GM18507 (cell line): ENCODE results near the gene SEC14L5.
A peak's percentile ranks its signal among the peaks of the same experiment; 100 is the strongest.
"Not testable (repeated sequence)": the region's sequence is repeated elsewhere in the genome, so short reads cannot be mapped to it uniquely, and the experiment has no call there.

Experiments
- DNase-seq: peaks from one replicate; pipeline ENCODE4 v3.0.0; 2011; ENCODE audit warnings: low read depth; ENCODE audit not compliant: insufficient read length; ENCODE audit errors: extremely low spot score
- FAIRE-seq: peaks from 2 replicates; lab custom pipeline; 2011; peaks lifted over from hg19 to GRCh38; lab: Jason Lieb, UNC

The SEC14L5 gene

DNA sequence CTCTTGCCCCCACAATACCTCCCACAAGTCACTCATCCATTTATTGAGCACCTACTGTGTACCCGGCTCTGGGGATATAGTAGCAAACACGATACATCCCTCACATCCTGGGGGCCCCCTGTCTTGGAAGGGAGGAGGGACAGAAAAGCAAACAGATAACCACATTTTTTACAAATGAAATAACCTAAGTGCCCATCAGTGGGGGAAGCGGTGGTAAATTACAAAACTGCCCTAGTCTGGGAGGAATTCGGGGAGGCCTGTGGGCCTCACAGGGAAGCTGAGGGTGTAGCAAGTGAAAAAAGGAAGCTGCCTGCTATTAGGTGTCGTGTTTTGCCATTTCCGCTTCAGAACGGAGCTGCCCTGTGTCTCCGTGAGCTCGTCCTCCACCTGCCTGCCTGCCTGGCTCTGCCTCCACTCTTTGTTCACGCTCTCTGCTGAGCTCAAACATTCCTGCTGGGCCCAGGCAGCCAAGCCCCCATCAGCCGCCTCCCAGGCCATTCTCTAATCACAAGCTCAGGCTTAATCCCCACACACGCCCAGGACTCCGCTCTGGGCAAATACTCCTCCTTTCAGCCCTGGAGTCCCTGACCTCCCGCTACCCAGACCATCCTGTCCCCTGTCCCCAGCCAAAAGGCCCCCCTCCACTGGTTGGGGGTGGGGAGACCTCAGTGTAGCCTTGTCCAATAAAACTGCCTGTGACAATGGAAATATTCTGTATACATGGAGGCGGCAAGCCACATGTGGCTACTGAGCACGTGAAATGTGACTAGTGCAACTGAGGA lies 10.2 kb upstream of the SEC14L5 start:
- DNase-seq (no peak), FAIRE-seq (no peak)

- DNase-seq = no peak
- no peak for FAIRE-seq
These were observed 9.0 kb upstream of the SEC14L5 start for GRCh38 chr16:4948903-4949766.

DNA sequence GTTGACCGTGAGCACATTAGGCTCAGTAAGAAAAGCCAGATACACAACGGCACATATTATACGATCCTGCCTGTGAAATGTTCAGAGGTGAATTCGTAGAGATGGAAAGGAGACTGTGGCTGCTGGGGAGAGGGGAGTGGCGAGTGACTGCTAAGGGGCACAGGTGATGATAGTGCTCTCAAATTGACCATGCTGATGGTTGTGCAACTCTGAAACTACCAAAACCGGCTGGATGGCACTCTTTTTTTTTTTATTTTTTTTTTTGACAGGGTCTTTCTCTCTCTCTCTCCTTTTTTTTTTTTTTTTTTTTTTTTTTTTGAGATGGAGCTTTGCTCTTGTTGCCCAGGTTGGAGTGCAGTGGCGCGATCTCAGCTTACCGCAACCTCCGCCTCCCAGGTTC lies 8.1 kb upstream of the SEC14L5 start:
- DNase-seq (no peak), FAIRE-seq (no peak)

DNA sequence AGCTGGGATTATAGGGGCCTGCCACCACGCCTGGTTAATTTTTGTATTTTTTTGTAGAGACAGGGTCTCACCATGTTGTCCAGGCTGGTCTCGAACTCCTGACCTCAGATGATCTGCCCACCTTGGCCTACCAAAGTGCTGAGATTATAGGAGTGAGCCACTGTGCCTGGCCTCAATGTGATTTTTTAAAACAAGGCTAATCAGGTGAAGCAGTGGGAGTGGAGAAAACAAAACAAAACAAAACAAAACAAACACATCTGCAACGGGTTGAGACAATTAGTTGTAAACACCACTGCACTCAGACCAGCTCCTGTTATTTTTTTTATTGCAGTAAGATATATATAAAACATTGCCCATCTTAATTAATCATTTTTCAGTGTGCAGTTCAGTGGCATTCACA lies 6.5 kb upstream of the SEC14L5 start:
- DNase-seq, FAIRE-seq: not testable (repeated sequence)

GRCh38 chr16:4954714-4955113 lies 3.4 kb upstream of the SEC14L5 start:
- FAIRE-seq = no peak
- DNase-seq = no peak

DNA sequence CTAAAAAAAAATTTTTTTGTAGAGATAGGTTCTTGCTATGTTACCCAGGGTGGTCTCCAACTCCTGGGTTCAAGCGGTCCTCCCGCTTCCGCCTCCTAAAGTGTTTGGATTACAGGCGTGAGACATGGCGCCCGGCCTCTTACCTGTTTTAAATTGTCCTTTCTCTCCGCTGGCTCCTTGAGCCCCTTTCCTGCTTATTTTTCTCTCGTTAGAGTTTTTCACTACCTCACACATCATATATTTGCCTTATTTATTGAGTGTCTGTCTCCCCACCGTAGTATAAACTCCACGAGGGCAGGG lies 760 bp upstream of the SEC14L5 start:
- DNase-seq = no peak
- no peak for FAIRE-seq

DNA sequence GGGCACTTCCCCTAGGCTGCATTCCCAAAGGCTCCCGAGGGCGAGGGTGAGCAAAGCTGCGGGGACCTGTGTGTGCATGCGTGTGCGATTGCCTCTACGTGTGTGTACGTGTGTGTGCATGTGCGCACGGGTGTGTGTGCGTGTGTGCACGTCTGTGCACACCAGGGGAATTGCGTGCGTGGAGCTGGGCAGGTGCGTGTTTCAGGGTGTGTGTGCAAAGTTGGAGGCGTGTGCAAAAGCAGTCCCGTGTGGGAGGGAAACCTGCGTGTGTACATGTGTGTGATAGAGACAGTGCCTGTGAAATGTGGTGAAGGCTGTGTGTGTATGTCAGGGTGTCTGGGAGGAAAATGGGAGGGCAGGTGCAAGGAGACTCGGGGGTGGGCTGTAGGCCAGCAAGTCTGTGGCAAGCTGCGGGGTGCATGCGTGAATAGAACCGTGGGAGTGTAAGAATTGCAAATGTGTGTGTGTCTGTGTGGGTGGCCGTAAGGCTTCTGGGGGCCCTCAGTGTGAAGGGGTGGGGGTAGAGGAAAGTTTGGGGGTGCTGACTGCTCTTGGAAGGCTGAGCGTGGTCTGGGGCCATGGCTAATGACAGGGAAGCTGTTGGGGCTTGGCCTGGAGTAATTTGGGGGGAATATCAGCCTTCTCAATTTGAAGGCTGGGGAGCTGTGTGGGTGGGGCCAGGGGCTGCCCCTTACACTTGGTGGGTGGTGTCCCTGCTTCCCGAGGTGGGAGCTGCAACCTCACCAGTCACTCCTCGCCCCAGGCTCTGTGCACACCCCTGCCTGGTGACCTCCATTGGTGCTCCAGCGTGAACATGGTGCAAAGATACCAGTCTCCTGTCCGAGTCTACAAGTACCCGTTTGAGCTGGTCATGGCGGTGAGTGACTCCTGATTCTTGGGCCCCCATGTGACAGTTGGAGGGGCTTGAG lies 644 bp downstream of the SEC14L5 start:
- DNase-seq (no peak), FAIRE-seq (no peak)

DNA sequence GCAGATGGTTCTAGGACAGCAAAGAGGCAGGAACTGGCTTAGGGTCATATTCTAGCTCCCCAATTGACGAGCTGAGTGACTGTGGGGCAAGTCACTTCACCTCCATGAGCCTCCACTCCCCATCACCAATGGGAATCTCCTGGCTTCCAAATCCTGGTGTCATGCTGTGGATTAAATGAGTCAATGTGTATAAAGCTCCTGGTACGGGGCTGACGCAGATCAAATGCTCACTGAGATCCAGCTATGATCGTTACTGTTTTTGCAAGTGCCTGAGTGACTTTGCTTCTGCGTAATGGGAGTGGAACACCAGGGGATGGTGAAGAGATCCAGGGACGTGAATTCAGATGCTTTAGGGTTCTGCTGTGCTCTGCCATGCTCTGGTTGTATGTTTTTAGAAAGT lies 2.4 kb downstream of the SEC14L5 start:
- no peak for DNase-seq
- FAIRE-seq = no peak

DNA sequence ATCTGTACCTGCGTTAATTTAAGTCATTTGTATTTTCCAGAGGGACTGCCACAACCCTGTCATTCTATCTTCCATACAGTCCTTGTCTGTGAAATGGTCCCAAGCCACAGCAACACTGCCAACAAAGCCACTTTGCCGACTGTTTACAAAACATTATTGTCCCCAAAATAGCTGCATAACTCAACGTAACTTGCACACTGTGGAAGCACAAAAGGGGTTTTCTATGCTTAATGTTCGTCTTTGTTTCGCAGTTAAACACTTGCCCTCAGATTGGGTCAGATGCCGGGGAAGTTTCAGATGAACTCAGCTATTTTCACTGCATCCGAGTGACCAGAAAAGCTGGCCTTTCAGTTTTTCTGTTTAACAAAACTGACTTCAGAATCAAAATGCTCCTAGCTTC lies 4.6 kb downstream of the SEC14L5 start:
- no peak for DNase-seq
- no peak for FAIRE-seq

DNA sequence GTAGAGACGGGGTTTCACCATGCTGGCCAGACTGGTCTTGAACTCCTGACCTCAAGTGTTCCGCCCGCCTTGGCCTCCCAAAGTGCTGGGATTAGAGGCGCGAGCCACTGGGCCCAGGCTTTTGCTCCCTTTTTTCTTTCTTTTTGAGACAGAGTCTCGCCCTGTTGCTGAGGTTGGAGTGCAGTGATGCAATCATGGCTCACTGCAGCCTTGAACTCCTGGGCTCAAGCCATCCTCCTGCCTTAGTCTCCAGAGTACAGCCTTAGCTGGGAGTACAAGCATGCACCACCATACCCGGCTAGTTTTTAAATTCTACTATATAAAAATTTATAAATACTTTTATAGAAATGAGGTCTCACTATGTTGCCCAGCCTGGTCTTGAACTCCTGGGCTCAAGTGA lies 5.4 kb downstream of the SEC14L5 start:
- not testable (repeated sequence) for FAIRE-seq

DNA sequence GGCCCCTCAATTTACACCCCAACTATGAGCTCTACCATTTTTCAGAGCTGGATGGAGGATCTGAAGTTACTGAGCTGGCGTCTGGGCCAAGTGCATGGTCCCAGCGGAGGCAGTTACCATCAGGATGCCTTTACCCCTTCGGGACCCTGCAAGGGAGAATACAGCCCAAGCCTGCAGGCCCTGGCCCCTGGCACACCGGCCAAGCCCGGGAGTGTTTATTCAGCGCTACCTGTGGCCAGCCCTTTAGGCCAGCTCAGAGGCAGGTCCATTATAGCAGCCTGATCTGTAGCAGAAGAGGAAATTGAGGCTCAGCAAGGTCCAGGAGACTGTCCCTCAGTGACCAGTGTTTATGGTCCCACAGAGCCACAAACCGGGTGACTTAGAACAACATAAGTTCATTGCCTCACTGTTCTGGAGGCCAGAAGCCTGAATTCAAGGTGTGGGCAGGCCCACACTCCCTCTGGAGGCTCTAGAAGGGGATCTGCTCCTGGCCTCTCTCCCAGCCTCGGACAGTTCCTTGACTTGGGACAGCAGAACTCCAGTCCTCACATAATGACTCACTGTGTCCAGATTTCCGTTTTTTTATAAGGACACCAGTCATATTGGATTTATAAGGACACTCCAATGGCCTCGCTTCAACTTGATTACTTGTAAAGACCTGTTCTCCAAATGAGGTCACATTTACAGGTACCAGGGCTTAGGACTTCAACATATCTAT lies 8.8 kb downstream of the SEC14L5 start:
- no peak for FAIRE-seq
- DNase-seq = no peak

More for the DNA sequence above, 5.4 kb downstream of the SEC14L5 start:
- not testable (repeated sequence) for DNase-seq

GRCh38 chr16:4968278-4968677 lies 10.1 kb downstream of the SEC14L5 start:
- DNase-seq, FAIRE-seq: not testable (repeated sequence)

- FAIRE-seq = no peak
These were observed 10.9 kb downstream of the SEC14L5 start for GRCh38 chr16:4968879-4969483.

GRCh38 chr16:4970010-4970409 lies 11.9 kb downstream of the SEC14L5 start:
- DNase-seq (no peak), FAIRE-seq (no peak)

More at GRCh38 chr16:4968879-4969483, 10.9 kb downstream of the SEC14L5 start:
- no peak for DNase-seq

DNA sequence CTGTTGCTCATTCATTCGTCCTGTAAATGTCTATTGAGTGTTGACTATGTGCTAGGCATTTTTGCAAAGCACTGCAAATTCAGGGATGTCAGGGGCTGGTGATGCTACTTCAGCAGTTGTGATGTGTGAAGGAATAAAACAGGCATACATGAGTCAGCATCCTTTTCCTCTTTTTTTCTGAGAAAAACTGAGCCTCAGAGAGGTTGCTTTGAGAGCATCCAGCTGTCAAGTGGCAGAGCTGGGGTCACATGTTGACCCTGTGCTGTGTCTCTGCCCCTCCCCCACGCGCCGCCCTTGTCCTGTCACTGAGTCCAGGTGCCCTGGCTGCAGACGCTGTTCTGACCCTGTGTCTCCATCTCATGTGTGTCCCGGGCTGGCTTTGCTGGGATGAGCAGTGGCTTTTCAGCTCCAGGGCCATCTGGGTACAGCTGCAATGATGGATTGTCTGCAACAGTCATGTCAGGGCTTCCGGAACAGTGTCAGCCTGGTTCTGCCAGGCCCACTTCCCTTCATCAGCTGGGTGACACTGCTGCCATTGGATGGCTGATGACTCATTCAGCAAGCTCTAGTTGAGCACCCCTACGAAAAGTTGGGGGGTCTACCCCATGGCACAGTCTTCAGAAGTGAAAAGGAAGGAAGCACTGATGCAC lies 14.9 kb downstream of the SEC14L5 start:
- FAIRE-seq = no peak
- no peak for DNase-seq

DNA sequence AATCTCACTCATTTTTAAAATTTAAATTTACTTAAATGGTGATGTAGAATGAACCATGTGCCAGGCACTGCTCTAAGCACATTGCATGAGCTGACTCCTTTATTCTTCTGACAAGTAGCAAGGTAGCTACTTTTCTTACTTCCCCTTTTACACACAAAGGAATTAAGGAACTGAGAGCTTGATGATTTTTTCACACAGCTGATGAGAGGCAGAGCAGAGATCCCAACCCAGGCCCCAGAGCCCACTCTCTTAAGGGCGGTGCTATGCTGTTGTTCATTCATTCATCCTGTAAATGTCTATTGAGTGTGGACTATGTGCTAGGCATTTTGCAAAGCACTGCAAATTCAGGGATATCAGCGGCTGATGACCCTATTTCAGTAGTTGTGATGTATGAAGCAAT lies 17.9 kb downstream of the SEC14L5 start:
- DNase-seq (peak; percentile 68), FAIRE-seq (peak; percentile 62)

DNA sequence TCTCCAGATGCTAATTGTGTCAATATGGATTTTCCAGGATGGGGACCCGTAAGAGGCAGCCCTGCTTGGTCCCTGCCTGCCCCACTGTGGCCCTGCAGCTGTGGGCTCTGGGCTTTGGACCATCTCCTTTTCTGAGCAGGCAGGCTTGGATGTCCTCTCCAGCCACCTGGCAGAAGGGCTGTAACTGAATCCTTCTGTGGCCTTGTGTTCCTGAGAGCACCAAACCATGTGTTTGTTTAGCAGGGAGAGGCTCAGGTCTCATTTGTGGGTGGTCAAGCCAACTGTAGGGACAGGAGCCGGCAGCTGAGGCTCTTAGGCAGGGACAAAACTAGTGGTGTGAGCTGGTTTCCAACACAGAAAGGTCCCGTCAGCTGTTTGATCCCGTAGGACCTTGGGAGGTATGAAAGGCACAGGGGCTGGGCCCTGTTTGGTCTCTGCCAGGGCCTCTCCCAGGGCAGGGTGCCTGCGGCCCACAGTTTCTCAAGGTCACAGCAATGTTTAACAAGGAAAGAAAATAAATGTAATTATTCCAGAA lies 18.5 kb downstream of the SEC14L5 start:
- no peak for FAIRE-seq

GRCh38 chr16:4979164-4979563 lies 21.0 kb downstream of the SEC14L5 start:
- FAIRE-seq (no peak), DNase-seq (no peak)

More for the DNA sequence above, 18.5 kb downstream of the SEC14L5 start:
- DNase-seq = no peak
